Neural cell (in vitro differentiated cells): Measurements from ENCODE around the gene CASZ1.

ENCODE experiments used
- EP300 ChIP-seq: fragments of 450-650 bp; conservative IDR thresholded peaks from 2 replicates; pipeline ENCODE4 v1.6.1; 2014; ENCODE audit warnings: antibody characterized with exemption, mild to moderate bottlenecking, moderate library complexity; ENCODE audit not compliant: poor library complexity, severe bottlenecking
- EZH2 ChIP-seq: fragments of 200-600, 300-800 bp; shearing (Covaris generic), sonication (generic); IDR thresholded peaks from 2 replicates; pipeline ENCODE4 v1.6.1; 2014; ENCODE audit warnings: antibody characterized with exemption, low read length, borderline replicate concordance, mild to moderate bottlenecking; ENCODE audit not compliant: insufficient read depth, poor library complexity, severe bottlenecking
- MXI1 ChIP-seq: fragments of 450-650 bp; conservative IDR thresholded peaks from 2 replicates; pipeline ENCODE4 v1.6.1; 2014; ENCODE audit warnings: antibody characterized with exemption, mild to moderate bottlenecking; ENCODE audit not compliant: poor library complexity, severe bottlenecking
- POLR2AphosphoS5 ChIP-seq: IDR thresholded peaks from 2 replicates; pipeline ENCODE4 v1.6.1; 2012
- RAD21 ChIP-seq: fragments of 450-650 bp; conservative IDR thresholded peaks from 2 replicates; pipeline ENCODE4 v1.6.1; 2014; ENCODE audit warnings: antibody characterized with exemption, mild to moderate bottlenecking, moderate library complexity
- SMC3 ChIP-seq: fragments of 450-650 bp; conservative IDR thresholded peaks from 2 replicates; pipeline ENCODE4 v1.6.1; 2014; ENCODE audit warnings: antibody characterized with exemption, mild to moderate bottlenecking, moderate library complexity; ENCODE audit not compliant: poor library complexity
- TAF1 ChIP-seq: IDR thresholded peaks from 2 replicates; pipeline ENCODE4 v1.6.1; 2012; ENCODE audit warnings: low read depth
- TF ChIP-seq, protein P1 (sequence below): fragments of 450-650 bp; IDR thresholded peaks from 2 replicates; pipeline ENCODE4 v1.5.1; 2014; ENCODE audit warnings: antibody characterized with exemption, mild to moderate bottlenecking, moderate library complexity; ENCODE audit not compliant: poor library complexity, severe bottlenecking

DNA sequence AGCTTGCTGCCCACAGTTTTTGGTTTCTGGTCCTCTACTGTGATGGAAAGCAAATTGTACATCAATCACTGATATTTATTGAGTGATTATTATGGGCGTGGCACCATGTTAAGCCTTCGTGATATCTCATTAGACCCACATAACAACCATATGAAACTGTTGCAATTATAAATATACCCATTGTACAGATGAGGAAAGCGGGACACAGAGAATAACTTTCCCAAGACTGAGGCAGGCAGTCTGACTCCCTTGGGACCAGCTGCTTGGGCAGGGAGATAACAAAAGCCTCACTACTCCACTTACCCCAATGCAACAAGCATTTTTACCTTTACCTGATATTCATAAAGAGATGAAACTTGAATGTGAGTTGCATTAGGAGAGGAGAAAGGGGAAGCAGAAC, 4.3 kb upstream of the CASZ1 start:
- TF ChIP-seq TAF1 (no peak), MXI1 (no peak), RAD21 (no peak), EZH2 (no peak), EP300 (no peak), POLR2AphosphoS5 (no peak), SMC3 (no peak)
- TF ChIP-seq, protein P1, sequence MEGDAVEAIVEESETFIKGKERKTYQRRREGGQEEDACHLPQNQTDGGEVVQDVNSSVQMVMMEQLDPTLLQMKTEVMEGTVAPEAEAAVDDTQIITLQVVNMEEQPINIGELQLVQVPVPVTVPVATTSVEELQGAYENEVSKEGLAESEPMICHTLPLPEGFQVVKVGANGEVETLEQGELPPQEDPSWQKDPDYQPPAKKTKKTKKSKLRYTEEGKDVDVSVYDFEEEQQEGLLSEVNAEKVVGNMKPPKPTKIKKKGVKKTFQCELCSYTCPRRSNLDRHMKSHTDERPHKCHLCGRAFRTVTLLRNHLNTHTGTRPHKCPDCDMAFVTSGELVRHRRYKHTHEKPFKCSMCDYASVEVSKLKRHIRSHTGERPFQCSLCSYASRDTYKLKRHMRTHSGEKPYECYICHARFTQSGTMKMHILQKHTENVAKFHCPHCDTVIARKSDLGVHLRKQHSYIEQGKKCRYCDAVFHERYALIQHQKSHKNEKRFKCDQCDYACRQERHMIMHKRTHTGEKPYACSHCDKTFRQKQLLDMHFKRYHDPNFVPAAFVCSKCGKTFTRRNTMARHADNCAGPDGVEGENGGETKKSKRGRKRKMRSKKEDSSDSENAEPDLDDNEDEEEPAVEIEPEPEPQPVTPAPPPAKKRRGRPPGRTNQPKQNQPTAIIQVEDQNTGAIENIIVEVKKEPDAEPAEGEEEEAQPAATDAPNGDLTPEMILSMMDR: no peak
